NCI-H1105 (cell line): Measurements from ENCODE around the gene TARBP2.
"Not testable (repeated sequence)": the region's sequence is repeated elsewhere in the genome, so short reads cannot be mapped to it uniquely, and the experiment has no call there.

Experiments used
- DNase-seq: peaks from one replicate; lab custom pipeline; 2025; lab: John Stamatoyannopoulos, UW

The TARBP2 gene

DNA sequence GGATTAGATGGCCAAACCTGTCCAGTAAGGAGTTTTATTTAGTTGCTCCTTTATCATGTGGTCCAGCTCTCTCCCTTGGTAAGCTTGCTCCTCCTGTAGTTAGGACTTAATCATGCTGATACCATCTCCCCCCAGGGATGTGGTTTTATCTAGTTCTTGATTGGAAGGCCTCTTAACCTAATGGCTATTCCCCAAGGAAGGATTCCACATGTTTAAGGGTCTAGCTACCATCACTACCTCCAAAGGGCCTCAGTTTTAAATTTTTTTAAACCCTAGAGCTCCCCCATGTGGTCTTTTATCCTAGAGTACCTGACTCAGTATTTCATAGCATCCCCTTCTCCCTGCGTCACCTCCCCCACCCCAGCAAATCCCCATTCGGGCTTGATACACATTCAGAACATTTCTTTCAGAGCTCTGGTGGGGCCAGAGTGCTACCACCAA lies 24.3 kb upstream of the TARBP2 start:
- no peak for DNase-seq

DNA sequence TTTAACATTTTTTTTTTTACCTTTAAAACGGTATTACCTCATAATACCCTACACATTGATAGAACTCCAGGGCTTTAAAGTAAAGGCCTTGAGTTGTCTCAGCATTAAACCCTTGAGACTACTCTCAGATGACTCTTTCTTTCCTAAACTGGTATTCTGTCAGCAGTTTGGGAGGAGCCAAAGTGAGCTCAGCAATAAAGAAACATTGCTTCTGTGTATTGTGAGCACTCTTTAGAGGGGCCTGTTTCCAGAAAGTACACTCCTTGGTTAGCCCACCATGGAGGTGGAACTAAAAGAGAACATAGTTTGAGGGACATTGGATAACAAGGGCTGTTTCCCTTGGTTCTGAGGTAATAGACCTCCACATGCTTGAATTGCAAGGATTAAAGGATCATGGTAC lies 22.2 kb upstream of the TARBP2 start:
- no peak for DNase-seq

DNA sequence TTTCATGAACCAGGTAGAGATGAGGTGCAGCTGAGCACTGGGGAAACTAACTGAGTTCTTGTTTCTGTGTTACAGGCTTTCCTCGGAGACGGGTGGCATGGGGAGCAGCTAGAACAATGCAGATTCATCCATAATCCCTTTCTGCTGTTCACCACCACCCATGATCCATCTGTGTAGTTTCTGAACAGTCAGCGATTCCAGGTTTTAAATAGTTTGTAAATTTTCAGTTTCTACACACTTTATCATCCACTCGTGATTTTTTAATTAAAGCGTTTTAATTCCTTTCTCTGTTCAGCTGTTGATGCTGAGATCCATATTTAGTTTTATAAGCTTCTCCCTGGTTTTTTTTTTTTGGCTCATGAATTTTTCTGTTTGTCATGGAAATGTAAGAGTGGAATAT lies 21.8 kb upstream of the TARBP2 start:
- DNase-seq: no peak

DNA sequence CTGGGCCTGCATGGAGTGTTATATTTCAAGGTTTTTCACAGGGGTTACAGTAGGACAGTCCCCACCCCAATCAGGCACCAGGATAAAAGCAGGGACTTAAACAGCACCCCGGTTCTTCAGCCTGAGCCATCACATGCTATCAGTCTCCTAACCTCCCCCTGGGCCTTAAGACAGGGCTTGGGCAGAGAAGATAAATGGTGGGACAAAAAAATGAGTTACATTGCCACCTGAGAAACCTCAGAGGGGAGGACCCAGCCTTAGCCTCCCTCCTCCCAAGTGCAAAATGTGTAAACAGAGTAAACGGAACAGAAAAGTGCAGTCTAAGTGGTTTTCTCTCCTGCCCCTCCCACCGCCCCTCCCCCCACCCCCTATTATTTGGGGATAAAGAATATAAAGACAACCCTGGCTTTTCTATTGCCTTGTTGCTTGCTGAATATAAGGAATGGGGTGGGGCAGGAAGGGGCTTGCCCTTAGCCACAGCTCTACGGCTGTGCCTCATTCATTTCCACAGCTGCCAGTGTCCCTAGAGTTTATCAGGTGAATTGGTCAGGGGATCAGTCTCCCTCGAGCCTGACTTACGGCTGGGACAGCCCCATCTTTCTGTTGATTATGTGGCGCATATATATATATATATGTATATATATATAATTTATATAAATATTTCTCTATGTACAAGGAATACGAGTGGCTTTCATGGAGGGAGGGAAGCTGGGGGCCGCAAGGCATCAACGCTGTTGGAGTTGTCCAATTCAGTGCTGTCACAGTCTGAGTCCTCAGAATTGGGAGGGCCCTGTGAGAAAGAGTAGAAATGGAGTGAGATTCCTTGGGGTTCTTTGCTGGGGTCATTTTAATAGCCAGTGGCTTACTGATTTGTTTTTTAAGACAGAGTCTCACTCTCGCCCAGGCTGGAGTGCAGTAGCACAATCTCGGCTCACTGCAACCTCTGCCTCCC lies 20.3 kb upstream of the TARBP2 start:
- DNase-seq: no peak

DNA sequence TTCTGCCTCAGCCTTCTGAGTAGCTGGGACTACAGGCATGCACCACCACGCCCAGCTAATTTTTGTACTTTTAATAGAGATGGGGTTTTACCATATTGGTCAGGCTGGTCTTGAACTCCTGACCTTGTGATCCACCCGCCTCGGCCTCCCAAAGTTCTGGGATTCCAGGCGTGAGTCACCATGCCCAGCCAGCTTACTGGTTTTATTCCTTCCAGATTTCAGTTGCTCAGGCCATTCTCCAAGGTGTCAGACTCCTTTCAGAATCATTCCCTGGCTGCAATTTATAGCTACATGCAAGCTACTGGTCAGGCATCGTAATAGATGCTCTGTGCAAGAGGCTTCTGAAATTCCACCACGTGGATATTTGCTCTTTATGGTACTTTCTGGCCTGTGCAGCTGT lies 19.6 kb upstream of the TARBP2 start:
- not testable (repeated sequence) for DNase-seq

DNA sequence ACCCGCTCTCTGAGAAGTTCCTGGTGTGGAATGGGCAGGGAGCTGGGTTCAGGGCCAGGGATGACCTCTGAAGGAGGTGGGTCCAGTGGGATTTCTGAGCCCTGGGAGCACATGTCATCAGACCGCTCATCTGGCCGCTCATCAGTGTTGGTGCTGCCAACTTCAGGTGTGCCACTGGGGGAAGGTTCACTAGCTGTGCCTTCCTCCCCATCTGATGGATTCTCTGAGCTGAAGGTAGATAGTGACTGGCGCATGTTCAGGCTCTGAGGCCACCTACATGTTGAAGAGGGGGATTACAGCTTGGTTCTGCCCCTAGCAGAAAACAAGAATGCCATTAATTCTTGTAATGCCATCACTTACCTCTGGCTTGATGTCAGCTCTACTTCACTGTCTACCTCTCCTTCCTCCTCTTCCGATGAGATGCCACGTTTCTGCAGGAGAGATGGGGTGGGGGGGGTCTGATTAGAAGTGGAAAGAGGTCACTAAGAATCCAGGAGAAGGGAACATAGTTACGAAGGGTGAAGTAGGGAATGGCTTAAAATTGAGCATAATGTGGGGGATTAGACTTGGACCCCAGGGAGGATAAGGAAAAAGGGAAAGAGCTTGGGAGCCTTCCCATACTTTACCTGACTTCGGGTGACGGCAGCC lies 19.0 kb upstream of the TARBP2 start:
- DNase-seq: no peak

DNA sequence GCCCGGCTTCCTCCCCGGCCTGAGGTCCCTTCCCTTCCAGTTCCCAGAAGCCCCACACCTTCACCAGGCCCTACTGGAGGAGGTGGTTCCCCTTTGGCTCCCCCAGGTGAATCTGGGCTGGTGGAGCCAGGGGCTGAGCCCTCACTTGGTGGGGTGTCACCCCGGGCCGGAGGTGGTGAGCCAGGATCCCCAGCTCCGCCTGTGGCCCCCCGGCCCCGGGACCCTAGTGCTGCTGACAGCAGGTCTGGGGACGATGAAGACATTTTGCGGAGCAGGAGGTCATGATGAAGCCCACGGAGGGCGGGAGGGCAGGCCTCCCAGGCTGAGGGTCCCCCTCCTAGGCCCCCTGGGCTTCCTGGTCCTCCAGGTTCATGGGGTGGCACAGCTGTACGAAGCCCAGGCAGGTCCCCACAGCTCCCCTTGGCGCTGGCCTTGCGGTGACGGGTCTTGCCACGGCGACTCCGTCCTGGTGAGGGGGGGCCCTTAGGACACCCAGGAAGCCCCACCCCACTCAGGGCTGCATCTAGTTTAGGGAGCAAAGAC lies 18.4 kb upstream of the TARBP2 start:
- DNase-seq: no peak

DNA sequence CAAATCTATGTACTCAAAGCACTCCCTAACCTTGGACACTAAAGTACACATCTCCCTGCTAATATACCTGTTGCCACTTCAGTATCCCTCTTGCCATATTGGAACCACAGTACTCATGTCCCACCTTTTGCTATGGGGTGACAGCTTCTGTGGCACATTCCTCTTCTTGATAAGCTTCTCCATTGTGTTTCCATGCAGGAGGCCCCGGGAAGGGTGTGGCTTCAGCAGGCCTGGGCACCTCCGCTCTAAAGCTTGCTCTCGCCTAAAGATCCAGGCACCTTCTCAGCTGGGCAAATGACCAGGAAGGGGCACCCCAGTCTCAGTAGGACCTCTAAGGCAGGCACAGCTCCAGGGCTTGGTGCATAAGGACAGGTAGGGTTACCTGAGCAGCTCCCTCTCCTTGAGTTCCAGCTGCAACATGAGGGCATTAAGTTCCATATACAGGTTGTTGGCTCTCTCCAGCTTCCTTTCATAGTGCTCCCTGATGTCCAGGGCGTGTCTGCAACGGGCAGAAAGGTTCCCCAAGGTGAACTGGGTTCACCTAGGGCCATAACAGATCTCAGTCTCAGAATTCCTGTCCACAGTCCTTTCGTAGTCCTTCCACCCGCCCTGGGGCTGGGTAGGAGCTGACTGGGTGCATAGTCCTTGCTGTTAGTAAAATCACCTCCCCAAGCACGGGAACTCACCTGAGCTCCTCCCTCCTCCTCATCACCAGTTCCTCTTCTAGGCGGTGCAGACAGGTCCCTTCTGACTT lies 17.7 kb upstream of the TARBP2 start:
- no peak for DNase-seq

DNA sequence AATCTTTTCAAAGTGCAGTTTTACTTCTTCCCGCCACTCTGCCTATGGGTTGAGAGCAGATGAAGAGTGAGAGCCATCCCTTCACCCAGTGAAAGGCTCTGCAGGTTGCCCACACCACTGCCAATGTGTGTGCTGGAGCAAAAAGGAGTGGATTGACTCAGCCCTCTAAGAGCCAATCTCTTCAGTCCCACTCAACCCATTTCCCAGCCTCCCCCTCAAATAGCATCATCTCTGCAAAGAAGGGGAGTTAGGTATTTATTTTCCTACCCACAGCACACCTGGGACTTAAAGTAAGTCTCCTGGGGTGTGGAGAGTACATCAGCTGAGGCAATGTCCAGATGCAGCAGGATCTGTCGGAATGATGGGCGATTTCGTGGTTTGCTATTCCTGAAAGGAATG lies 17.1 kb upstream of the TARBP2 start:
- no peak for DNase-seq

DNA sequence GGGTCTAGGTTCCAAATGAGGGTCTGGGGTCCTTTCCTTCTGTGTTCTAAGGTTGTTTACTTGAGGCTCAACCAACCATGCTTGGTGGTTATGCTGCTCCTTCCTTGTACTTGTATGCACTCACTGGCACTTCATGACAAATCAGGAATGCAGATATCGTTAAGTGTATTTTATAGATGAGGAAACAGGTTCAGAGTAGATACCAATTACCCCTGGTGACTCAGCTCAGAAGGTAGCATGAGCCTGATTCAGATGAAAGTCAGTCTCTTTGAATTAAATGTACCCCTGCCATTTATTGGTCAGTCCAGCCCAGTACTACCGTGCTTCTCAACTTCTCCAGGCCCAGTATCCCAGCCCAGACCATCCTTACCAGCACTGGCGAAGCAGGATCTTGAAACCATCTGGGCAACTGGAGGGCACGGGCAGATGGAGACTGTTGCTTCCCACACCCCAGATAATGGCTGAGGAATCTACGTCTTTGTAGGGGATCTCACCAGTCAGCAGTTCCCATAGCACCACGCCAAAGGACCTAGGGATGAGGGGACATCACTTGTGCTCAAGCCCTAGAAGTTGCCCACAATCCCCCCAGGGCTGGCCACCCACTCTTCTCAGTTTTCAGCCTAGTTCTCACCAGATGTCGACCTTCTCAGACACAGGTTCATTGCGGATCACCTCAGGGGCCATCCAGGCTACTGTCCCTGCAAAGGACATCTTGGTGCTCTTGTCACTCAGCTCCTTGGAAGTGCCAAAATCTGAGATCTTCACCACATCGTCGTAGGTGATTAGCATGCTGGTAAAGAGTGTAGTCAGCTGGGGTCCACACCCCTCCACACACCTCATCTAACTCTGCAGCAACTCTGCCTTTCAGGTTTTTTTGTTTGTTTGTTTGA lies 16.2 kb upstream of the TARBP2 start:
- DNase-seq: no peak

DNA sequence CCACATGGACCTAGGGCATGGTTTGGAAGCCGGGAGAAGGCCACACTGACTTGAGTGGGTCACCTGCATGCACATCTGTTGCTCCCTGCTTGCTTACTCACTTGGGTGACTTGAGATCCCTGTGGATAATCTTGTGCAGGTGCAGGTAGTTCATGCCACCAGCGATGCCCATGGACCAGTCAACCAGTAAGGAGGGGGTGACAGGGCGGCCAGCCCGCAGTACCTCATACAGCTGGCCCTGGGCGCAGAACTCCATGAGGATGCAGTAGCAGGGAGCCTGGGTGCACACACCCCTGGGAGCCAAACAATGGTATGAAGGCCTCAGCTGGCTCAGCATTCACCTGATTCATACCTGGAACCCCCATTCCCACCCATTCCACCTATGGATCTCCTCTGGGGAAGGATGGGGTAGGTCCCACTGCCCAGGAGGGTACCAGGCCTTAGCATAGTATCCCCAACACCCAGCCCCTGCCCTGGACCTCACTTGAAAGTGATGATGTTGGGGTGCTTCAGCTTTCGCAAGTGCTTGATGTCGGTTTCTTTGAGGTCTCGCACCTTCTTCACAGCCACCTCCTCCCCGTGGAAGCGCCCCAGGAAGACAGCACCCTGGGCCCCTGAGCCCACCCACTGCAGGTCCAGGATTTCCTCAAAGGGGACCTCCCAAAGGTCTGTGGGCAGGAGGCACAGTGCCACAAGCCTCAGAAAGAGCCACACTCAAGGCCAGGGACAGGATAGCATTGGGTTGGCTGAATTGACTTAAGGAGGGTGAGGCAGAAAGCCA lies 14.9 kb upstream of the TARBP2 start:
- DNase-seq: no peak

DNA sequence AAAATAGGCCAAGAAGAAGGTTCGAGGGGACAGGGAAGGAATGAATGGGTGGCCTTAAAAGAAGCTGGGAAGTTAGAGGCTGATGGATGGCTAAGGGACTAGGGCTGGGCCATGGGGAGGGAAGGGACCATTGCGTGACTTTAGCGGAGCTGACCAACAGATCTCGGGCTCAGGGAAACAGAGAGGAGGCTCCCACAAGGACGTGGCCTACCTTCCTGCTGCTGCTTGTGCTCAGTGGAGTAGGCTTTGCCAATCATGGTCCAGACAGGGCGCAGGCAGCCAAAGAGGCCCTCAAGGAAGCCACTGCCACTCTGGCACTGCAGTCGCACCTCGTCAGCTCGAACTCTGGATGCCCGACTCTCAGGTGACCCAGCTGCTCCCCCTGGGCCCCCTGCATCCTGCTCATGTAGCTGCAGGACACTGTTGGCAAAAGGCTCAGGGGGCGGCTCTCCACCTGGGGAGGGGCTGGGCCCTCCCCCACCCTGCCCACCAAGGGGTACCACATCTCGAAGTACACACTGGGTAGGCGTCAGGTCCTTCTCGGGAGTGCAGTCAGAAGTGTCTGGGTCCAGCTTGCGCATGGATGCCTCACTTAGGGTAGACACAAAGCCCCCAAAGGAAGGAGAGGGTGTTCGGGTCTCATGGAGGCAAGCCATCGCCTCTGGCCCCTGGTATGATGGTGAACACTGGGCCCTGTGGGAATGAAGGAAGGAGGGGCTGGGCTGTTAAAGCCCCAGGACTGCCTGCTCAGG lies 14.2 kb upstream of the TARBP2 start:
- DNase-seq: no peak

DNA sequence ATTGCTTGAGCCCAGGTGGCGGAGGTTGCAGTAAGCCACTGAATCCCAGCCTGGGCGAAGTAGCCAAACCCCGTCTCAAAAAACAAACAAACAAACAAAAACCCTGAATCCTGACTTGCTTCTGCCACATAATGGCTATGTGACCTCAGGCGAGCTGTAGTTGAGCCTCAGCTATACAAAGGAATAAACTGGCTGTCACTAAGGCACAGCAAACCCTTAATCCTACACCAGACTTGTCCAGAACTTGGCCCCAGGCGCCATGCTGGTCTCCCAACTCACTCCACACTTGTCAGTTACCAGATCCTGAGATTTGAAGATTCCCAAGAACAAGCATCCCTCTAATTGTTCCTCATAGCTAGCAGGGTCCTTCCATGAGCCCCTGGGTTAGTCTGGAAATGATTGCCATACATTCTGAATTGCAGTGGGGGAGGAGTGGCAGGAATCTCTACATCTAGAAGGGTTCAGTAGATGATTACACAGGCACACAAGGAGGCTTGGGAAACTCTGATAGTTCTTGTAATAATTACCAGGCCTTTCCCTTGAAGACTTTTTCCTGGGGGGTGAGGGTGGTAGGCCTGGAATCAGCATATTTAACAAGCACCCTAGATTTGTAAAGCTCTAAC lies 11.7 kb upstream of the TARBP2 start:
- no peak for DNase-seq

DNA sequence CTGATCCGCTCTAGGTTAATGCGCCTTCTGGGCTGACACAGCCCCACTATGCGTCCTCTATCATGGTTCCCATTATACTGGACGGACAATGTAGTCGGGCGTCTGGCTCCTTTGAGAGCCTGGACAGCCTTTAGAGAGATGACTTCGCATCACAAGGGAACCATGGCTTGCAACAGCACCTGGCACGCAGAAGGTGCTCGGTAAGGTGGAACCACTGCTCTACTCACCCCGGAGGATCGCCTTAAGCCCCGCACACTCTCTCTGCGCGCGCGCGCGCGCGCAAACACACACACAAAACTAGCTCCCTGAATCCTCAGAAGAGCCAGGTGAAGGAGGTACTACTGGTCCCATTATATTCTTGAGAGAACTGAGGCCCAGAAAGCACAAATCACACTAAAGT lies 8.9 kb upstream of the TARBP2 start:
- DNase-seq: no peak

DNA sequence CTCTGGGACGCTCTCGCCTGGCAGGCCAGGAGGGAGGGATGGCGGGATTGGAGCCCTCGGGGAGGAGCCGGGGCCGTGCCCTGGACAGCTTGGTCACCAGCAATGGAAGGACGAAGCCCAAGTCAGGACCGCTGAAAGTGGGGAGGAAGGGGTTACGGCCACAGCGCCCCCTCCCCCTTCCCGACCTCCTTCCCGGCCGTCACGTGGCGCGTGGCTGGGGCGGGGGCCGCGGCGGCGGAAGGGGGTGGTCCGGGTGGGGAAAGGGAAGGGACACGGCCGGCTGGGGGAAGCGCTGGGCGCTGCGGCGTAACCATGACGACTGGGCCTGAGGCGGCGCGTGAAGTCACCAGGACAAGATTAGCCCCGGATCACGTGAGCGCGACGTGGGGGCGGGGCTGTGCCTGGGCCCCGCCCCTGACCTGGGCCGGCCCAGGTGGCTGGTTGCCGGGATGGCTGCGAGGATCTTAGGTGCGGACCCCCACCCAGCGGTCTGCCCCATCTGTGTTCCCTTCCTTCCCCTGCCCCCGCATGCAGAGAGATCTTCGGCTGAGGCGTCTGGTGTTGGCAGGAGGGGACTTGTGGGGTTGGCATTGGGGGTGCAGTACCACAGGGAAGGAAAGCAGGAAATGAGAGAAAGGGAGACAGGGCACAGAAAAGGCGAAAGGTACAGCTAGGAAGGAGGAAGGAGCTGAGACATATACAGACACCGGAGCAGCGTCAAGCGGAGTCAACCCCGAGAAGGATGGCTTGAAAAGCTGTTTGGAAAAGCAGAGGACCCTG lies 8.1 kb upstream of the TARBP2 start:
- peak; percentile 74 for DNase-seq

DNA sequence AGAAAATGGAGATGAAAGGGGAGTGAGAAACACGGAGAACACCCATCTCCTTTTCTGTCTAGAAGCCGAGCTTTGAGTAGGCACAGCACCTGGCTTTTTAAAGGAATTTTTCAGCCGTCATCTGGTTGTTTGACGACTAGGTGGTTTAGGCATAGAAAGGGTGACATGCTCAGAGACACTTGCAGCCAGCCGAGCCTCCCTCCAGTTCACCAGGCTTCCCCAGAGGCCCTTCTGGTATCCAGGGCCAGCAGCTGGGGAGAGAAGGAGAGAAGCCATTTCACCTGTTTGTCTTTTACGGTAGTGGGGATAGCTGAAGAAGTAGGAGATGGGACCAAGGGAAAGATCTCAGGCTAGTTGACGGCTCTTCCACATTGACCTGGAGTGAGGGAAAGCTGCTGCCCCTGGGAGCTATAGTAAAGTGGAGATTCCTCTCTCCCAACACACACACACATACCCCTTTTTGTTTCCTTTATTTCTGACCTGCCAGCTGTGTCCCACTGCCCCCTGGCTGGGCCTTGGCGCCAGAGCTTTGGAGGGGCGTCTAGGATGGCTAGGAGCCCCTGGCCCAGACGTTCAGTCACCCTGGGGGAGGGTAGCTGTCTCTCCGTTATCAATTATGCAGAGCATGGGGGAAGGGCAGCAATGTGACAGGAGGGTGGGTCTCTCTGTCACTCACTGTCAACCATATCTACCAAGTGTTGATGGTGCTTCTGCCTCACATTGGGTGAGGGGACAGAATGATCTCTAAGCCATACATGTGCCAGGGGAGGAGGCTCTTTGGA lies 7.3 kb upstream of the TARBP2 start:
- DNase-seq: no peak

DNA sequence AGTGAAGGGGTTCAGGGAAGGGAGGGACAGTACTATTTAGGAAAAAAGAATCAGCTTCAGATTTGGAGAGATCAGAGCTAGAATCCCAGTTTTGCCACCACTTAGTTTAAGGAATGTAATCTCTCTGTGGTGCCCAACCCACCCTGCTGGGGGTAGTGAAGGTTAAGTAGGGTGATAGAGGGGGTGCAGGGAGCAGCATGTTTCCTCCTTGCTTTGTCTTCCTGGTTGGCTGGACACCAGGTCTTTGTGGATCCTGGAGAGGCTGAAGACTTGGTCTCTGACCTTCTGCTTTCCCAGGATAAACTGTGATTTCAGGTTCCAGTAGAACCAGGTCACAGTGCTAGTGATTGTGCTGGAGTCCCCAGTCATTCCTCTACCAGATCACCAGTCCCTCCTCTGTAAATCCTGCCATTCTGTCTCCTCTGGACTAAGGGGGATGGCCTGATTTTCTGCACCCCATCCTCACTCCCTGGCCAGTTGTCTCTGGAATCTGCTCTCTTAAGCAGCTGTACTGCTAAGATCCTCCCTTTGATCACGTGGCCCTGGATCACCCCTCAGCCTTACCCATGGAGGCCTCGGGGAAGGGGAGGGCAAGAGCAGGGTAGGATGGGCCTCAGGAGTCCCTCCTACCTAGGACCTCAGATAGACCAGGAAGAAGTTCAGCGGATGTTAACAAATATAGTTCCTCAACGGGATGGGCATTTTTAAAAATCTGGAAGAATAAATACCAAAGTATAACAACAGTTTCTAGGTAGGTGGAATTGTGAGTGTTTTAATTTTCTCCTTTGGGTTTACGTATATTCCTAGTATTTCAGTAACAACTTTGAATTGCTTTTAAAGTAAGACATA lies 5.0 kb upstream of the TARBP2 start:
- no peak for DNase-seq
